SK-N-MC (cell line): ENCODE measurements around the gene EGFR.

Source experiments
- DNase-seq: peaks from one replicate; pipeline ENCODE4 v3.0.0-alpha.2; 2011; ENCODE audit warnings: low read depth, low spot score
- H3K27ac ChIP-seq: fragments of 200-600 bp; sonication (generic); 2 replicates; pipeline ENCODE4 v1.5.1; 2016; ENCODE audit warnings: mixed run types
- H3K36me3 ChIP-seq: fragments of 200-600 bp; sonication (generic); 2 replicates; pipeline ENCODE4 v1.6.1; 2017; ENCODE audit warnings: antibody characterized with exemption, low read length, mixed read lengths; ENCODE audit not compliant: insufficient read depth
- H3K4me3 ChIP-seq: fragments of 200-600 bp; sonication (generic); 2 replicates; pipeline ENCODE4 v1.5.1; 2016
- H3K9ac ChIP-seq: fragments of 200-600 bp; sonication (generic); 2 replicates; pipeline ENCODE4 v1.8.0; 2017; ENCODE audit warnings: mixed run types, mixed read lengths; ENCODE audit not compliant: insufficient read length
- H3K9me3 ChIP-seq: fragments of 200-600 bp; sonication (generic); 2 replicates; pipeline ENCODE4 v1.6.1; 2017; ENCODE audit warnings: low read depth, mild to moderate bottlenecking, antibody characterized with exemption, low read length, moderate library complexity, mixed read lengths
- EZH2 ChIP-seq: fragments of 200-600 bp; sonication (generic); IDR thresholded peaks from one replicate; pipeline ENCODE4 v1.6.1; 2017; ENCODE audit warnings: antibody characterized with exemption
- FOXP2 ChIP-seq: optimal IDR thresholded peaks from 2 replicates; pipeline ENCODE3; 2011; ENCODE audit warnings: mild to moderate bottlenecking, moderate library complexity; ENCODE audit not compliant: insufficient read depth; ENCODE audit errors: extremely low read length, control extremely low read depth
- POLR2AphosphoS5 ChIP-seq: IDR thresholded peaks from 2 replicates; pipeline ENCODE4 v1.6.1; 2012; ENCODE audit warnings: mild to moderate bottlenecking, low read depth, low read length, borderline replicate concordance

EGFR gene

DNA sequence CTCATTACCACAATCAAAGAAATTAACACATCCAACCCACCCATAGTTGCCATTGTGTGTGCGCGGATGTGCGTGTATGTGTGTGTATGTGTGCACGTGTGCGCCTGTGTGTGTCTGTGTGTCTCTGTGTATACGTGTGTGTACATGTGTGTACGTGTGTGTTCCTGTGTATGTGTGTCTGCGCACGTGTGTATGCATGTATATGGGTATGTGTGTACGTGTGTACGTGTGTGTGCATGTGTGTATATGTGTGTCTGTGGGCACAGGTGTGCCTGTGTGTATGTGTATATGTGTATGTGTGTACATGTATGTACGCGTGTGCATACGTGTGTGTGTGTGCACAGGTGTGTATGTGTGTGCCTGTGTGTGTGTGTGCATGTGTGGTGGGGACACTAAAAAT is 48.9 kb downstream of the EGFR start:
- H3K4me3 ChIP-seq, result no peak overlapping the region

DNA sequence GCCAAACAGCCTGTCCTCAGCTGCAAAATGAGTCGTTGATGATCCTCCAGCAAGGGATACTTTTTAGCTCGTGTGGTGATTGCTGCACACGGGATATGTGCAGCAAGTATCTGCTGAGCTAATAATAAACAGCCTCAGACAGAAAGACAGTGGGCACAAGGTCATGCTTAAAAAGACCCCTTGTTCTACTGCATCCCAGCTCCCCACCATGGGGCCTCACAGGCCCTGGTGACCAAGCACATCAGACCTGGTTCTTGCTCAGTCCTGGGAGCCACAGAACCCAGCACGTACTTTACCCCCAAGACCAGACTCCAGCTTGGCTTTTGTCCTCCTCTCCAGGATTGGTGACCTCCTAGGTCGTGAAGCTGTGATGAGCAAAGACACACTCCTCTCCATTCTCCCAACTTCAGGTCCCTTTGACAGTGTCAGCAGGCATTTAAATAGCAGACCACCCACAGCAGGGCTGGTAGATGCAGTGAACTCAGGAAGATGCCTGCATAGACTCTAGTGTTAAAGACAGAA is 50.5 kb downstream of the EGFR start:
- H3K9ac ChIP-seq, result no peak overlapping the region
- no peak overlapping the region for H3K27ac ChIP-seq
- no peak for TF ChIP-seq POLR2AphosphoS5
- no peak for TF ChIP-seq FOXP2
- no peak for TF ChIP-seq EZH2
- H3K4me3 ChIP-seq, result no peak overlapping the region
- no peaks in the 10 kb centered on the region for H3K36me3 ChIP-seq
- no peaks in the 10 kb centered on the region for H3K9me3 ChIP-seq
- DNase-seq, result no peak

More for the DNA sequence above, 48.9 kb downstream of the EGFR start:
- Histone ChIP-seq H3K9ac (no peak overlapping the region), H3K27ac (no peak overlapping the region), H3K36me3 (no peaks in the 10 kb centered on the region), H3K9me3 (no peaks in the 10 kb centered on the region)
- TF ChIP-seq POLR2AphosphoS5, result no peak
- no peak for TF ChIP-seq EZH2
- no peak for TF ChIP-seq FOXP2
- DNase-seq, result no peak

DNA sequence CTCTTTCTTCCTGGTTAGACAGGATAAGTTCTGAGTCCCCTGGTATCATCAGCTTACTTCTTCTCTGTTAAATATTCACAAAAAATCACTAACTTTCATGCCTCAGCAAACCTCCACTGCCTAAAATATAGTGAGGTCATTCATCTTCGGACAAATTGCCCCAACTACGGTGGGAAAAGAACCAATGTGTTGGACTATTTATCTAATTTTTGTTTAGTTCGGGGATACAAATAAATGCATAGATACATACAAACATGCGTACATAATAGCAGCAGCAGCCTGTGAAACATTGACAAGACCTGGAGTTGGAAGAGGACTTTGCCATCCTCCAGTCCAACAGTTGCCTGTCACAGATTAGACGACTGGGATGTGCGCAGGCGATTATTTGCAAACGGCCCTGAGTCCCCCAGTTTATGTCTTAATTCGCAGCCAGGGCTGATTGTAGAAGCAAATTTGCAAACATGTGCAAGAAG is 51.5 kb downstream of the EGFR start:
- Histone ChIP-seq H3K27ac (no peak overlapping the region), H3K9me3 (no peaks in the 10 kb centered on the region), H3K9ac (no peak overlapping the region), H3K4me3 (no peak overlapping the region), H3K36me3 (no peaks in the 10 kb centered on the region)
- DNase-seq, result no peak
- TF ChIP-seq EZH2, result no peak
- no peak for TF ChIP-seq FOXP2
- no peak for TF ChIP-seq POLR2AphosphoS5

DNA sequence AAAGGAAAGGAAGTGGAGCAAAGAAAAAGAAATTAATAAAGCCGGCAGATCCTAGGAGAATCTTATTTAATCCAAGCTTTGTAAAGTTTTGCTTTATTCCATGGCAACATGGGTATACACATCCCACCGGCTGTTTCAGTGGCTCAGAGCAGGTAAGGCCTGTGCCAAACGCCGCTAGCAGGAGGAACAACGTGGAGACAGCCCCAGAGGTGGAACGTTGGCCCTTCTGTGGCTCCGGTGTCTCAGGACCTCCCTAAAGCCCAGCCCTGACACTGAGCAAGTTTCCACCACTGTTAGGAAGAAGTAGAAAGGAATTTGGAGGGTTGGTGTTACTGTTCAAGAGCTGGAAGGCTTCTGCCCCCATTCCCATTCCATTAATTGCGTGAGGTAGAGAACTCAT is 52.0 kb downstream of the EGFR start:
- no peaks in the 10 kb centered on the region for H3K9me3 ChIP-seq
- H3K4me3 ChIP-seq, result no peak overlapping the region
- no peak for DNase-seq
- H3K27ac ChIP-seq, result no peak overlapping the region
- H3K9ac ChIP-seq, result no peak overlapping the region
- TF ChIP-seq FOXP2, result no peak
- TF ChIP-seq EZH2, result no peak
- no peak for TF ChIP-seq POLR2AphosphoS5
- H3K36me3 ChIP-seq, result no peaks in the 10 kb centered on the region

DNA sequence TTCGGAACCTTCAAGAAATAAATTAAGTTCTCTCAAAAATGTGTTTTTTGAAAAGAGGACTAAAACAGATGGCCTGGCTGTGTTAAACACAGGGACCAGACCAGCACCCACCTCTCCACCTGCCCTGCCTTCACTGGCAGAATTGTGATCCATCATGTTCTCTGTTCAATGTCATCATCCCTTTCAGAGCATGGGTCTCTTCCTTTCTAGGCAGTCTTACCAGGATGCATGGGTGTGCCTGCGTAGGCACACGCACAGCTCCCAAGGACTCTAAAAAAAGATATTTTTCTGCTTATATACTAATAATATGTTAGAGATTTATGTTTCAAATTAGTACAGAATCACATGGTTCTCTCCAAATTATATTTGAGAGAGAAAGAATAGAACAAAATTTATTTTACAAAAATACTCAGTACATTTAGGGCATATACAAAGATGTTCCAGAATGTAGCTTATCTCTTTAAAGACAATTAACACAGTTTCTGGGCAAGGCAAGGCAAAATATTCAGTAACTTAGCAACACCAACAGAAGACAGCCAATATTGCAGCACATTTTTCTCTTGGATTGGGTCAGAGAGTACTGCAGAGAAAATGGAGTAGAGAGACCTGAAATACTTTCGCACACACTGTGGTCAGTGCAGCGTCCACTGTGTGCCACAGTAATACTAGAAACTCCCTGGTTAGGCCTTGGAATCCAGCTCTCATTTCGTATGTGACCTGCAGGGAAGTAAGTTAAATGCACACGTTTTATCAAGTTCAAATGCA is 52.8 kb downstream of the EGFR start:
- DNase-seq, result no peak
- Histone ChIP-seq H3K9ac (no peak overlapping the region), H3K4me3 (no peak overlapping the region), H3K27ac (no peak overlapping the region), H3K9me3 (no peaks in the 10 kb centered on the region), H3K36me3 (no peaks in the 10 kb centered on the region)
- no peak for TF ChIP-seq FOXP2
- no peak for TF ChIP-seq EZH2
- TF ChIP-seq POLR2AphosphoS5, result no peak

DNA sequence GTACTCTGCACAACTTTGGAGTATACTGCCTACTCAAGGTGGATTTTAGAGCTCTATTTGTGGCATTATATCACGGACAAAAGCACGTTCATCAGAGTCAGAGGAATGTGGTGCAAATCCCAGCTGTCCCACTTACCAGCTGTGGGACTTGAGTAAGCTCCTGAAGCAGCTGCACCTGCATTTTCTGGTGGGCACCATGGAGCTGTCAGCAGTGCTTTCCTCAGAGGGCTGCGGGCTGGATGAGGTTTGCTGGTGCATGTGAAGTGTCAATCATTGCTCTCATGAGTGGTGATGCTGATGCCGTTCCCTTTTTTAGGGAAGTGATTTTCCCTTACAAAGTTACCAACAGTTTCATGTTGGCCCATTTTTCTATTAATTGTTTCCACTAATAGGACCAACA is 53.4 kb downstream of the EGFR start:
- no peak for TF ChIP-seq FOXP2
- TF ChIP-seq EZH2, result no peak
- no peak for TF ChIP-seq POLR2AphosphoS5
- H3K9ac ChIP-seq, result no peak overlapping the region
- H3K4me3 ChIP-seq, result no peak overlapping the region
- H3K9me3 ChIP-seq, result no peaks in the 10 kb centered on the region
- H3K27ac ChIP-seq, result no peak overlapping the region
- DNase-seq, result no peak
- H3K36me3 ChIP-seq, result no peaks in the 10 kb centered on the region

DNA sequence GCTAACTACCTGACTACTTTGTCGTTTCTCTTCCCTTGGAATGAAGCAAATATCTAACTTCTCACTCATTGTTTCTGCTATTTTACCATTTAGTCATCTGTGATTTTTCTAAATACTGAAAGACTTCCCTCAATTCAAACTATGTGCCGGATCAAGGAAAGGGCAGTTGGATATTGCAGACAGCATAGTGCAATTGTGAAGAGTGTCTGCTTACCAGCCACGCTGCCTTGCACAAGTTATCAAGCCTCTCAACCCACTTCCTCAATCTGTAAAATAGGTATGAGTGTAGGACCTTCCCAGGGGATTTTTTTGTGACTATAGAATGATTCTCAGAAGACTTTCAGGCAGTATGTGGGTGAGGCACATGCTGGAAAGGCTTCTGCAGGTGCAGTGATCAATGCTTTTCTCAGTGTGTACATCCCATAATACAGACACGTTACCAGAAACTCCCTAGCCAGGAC is 54.3 kb downstream of the EGFR start:
- TF ChIP-seq POLR2AphosphoS5 (no peak), EZH2 (no peak), FOXP2 (no peak)
- no peak for DNase-seq
- no peaks in the 10 kb centered on the region for H3K36me3 ChIP-seq
- no peak overlapping the region for H3K27ac ChIP-seq
- H3K9me3 ChIP-seq, result no peaks in the 10 kb centered on the region
- H3K4me3 ChIP-seq, result no peak overlapping the region
- no peak overlapping the region for H3K9ac ChIP-seq

DNA sequence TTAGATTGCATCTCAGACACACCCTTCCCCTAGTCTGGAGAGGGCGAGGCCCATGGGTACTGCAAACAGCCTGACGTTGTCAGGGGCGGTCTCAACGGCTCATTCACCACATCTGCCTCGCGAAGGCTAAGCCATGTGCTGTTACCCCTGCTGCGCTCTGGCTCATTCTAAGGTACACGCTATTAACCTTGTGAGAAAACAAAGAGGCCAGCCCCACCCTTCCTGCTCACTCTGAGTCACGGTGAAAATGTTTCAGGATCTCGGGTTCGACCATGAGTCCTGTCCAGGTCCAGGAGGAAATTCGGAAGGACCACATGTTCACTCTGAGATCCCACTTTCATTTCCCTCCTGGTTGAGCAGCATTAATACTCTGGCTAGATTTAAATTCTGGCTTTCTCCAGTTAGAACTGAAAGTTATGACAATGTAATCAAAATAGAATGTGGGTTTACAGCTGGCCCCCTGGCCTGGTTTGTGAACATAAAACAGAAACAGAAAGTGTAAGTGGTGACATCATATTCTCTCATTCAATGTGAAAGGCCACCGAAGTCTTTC is 55.2 kb downstream of the EGFR start:
- no peaks in the 10 kb centered on the region for H3K9me3 ChIP-seq
- TF ChIP-seq POLR2AphosphoS5 (no peak), EZH2 (no peak), FOXP2 (no peak)
- DNase-seq, result no peak
- no peak overlapping the region for H3K27ac ChIP-seq
- no peak overlapping the region for H3K4me3 ChIP-seq
- no peaks in the 10 kb centered on the region for H3K36me3 ChIP-seq
- no peak overlapping the region for H3K9ac ChIP-seq

DNA sequence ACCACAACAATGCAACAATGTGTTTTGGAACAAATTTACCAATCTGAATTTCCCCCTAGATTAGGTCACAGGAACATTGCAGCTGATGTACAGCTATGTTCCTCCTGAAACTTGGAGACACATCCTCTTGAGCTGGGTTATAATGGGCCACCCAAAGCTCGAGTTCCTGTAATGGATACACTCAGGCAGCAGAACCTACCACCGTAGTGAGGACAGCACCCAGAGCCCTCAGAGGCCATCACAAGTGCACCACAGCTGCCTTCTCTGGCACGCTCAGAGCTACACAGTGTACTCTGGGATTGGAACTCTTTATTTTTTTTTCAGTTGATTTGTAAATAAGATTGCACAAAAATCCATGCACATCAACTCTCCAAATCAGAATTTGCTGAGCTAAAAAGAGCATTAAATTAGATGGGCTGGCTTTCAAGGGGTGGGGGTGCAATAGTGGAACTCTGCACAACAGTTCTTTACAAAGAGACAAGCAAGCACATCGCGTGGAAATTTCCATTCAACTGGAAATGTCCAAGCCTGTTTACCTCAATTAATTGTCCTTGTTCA is 56.7 kb downstream of the EGFR start:
- no peaks in the 10 kb centered on the region for H3K9me3 ChIP-seq
- H3K36me3 ChIP-seq, result no peaks in the 10 kb centered on the region
- H3K9ac ChIP-seq, result no peak overlapping the region
- no peak overlapping the region for H3K27ac ChIP-seq
- TF ChIP-seq FOXP2 (no peak), EZH2 (no peak), POLR2AphosphoS5 (no peak)
- no peak for DNase-seq
- no peak overlapping the region for H3K4me3 ChIP-seq
